ENCODE results near the gene CRTAC1. TPM values are rescaled to one million over a fixed set of nuclear protein-coding genes. Genes with fewer than 3 reads are reported as not detected.

The CRTAC1 gene
- total and polyA plus RNA-seq, 8 donors = 2.5 to 44.0 (median 4.4) TPM

GRCh38 chr10:97977673-97978072 lies 52.7 kb downstream of the CRTAC1 start:
- Histone ChIP-seq H3K4me3 (no peak overlapping the region), H3K36me3 (no peaks in the 10 kb centered on the region), H3K27me3 (peaks cover 19 to 78% of the 10 kb centered on the region in 2 donors), H3K4me1 (no peaks in the 10 kb centered on the region), H3K27ac (no peak overlapping the region), H3K9me3 (no peaks in the 10 kb centered on the region)
- TF ChIP-seq CTCF (IDR thresholded peaks at IDR 0.05) = no peak
- DNase-seq (no peak), ATAC-seq (no peak)
- intact Hi-C loops (cut with DNase I) = no loop called here

GRCh38 chr10:97975598-97975997 lies 54.8 kb downstream of the CRTAC1 start:
- Histone ChIP-seq H3K9me3 (no peaks in the 10 kb centered on the region), H3K27ac (no peak overlapping the region), H3K36me3 (no peaks in the 10 kb centered on the region), H3K27me3 (peaks cover 19 to 77% of the 10 kb centered on the region in 2 donors), H3K4me1 (no peaks in the 10 kb centered on the region), H3K4me3 (no peak overlapping the region)
- intact Hi-C loops (cut with DNase I) = no loop called here
- no peak for TF ChIP-seq CTCF (IDR thresholded peaks at IDR 0.05)
- DNase-seq (no peak), ATAC-seq (no peak)

- intact Hi-C loops (cut with DNase I) = no loop called here
- Histone ChIP-seq H3K27me3 (peaks cover 19 to 83% of the 10 kb centered on the region in 2 donors), H3K9me3 (no peaks in the 10 kb centered on the region), H3K36me3 (no peaks in the 10 kb centered on the region), H3K4me1 (no peaks in the 10 kb centered on the region), H3K4me3 (no peak overlapping the region), H3K27ac (no peak overlapping the region)
- no peak for ATAC-seq
- TF ChIP-seq CTCF (IDR thresholded peaks at IDR 0.05) = no peak
- DNase-seq = peak in 1 of 4 donors; percentile 69
These were observed 55.6 kb downstream of the CRTAC1 start for GRCh38 chr10:97974526-97975525.

- DNase-seq (no peak), ATAC-seq (no peak)
- Histone ChIP-seq H3K27ac (no peak overlapping the region), H3K27me3 (peaks cover 19 to 79% of the 10 kb centered on the region in 2 donors), H3K4me1 (no peaks in the 10 kb centered on the region), H3K9me3 (no peaks in the 10 kb centered on the region), H3K36me3 (no peaks in the 10 kb centered on the region), H3K4me3 (no peak overlapping the region)
- no peak for TF ChIP-seq CTCF (IDR thresholded peaks at IDR 0.05)
- intact Hi-C loops (cut with DNase I) = no loop called here
These were observed 56.3 kb downstream of the CRTAC1 start for GRCh38 chr10:97974100-97974499.

GRCh38 chr10:97969538-97970079 lies 60.8 kb downstream of the CRTAC1 start:
- no peak overlapping the region for H3K4me3 ChIP-seq
- no peak for TF ChIP-seq CTCF (IDR thresholded peaks at IDR 0.05)
- no peak for ATAC-seq
- no peak for DNase-seq
- no peaks in the 10 kb centered on the region for H3K9me3 ChIP-seq
- no peak overlapping the region for H3K27ac ChIP-seq
- H3K4me1 ChIP-seq = no peaks in the 10 kb centered on the region
- no peaks in the 10 kb centered on the region for H3K36me3 ChIP-seq
- peaks cover 6 to 63% of the 10 kb centered on the region in 2 donors for H3K27me3 ChIP-seq
- intact Hi-C loops (cut with DNase I) = no loop called here

All from left lung (tissue), 10 donors.